ENCODE measurements around the gene LGSN.

DNA sequence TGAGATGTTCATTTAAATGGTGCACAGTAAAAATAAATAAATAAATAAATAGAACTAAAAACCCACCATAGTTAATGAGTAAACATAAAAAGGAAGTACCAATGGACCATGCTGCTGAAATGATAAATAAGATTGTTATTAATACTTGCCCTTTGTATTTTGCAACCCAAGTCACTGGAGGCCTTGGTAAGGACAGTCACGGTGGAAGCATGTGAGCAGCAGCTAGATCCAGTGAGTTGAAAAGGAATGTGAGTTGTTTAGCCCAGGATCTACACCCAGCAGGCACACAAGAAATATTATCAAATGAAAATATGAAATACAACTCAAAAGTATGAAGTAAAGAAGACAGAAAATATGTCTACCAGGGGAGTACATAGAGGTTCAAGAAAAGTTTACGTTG lies 6.7 kb downstream of the LGSN start:
- TF ChIP-seq CBX8 (IDR thresholded peaks at IDR 0.05; ENCODE audit: borderline replicate concordance, low read depth, low read length): no peak
- no peak for TF ChIP-seq TEAD4 (IDR thresholded peaks at IDR 0.05; ENCODE audit: low read depth, low read length)
- TF ChIP-seq HDAC2 (IDR thresholded peaks at IDR 0.05; ENCODE audit: borderline replicate concordance in 1 of 2, low read depth in 2 of 2, low read length in 2 of 2): no peak
- no peak for TF ChIP-seq CTCF (IDR thresholded peaks at IDR 0.05; ENCODE audit: control extremely low read depth in 1 of 3, insufficient read depth in 1 of 3, low read depth in 1 of 3, low read length in 3 of 3)
- no peak for TF ChIP-seq SIN3A (conservative IDR thresholded peaks at IDR 0.05 in 1 of 2, IDR thresholded peaks at IDR 0.05 in 1 of 2; ENCODE audit: low read depth in 1 of 2, low read length in 2 of 2)

All from H1 (cell line).